Neural cell (in vitro differentiated cells): ENCODE results near the gene NDUFA5. TPM values are rescaled to one million over a fixed set of nuclear protein-coding genes. Genes with fewer than 3 reads are reported as not detected.
"Not testable (repeated sequence)": the region's sequence is repeated elsewhere in the genome, so short reads cannot be mapped to it uniquely, and the experiment has no call there.

Experiments used
- H2AFZ ChIP-seq: fragments of 200-600, 300-800 bp; sonication (generic), shearing (Covaris generic); 2 replicates; pipeline ENCODE4 v1.6.0; 2014; ENCODE audit warnings: low read depth, mild to moderate bottlenecking, antibody characterized with exemption, low read length, moderate library complexity
- H3F3A ChIP-seq: fragments of 200-600 bp; shearing (Covaris generic); 2 replicates; pipeline ENCODE4 v1.6.1; 2016; ENCODE audit warnings: mild to moderate bottlenecking, moderate library complexity, mixed read lengths, antibody characterized with exemption, low read length; ENCODE audit not compliant: insufficient read depth, poor library complexity, severe bottlenecking
- H3K27ac ChIP-seq: fragments of 200-600, 300-800 bp; sonication (generic), shearing (Covaris generic); 2 replicates; pipeline ENCODE4 v1.5.1; 2014; ENCODE audit warnings: mild to moderate bottlenecking, low read length, moderate library complexity
- H3K27me3 ChIP-seq: fragments of 300-800, 200-600 bp; sonication (generic), shearing (Covaris generic); 2 replicates; pipeline ENCODE4 v1.6.0; 2014; ENCODE audit warnings: mild to moderate bottlenecking, low read depth, low read length, moderate library complexity; ENCODE audit not compliant: insufficient read depth
- H3K36me3 ChIP-seq: fragments of 300-800, 200-600 bp; sonication (generic), shearing (Covaris generic); 2 replicates; pipeline ENCODE4 v1.5.1; 2014; ENCODE audit warnings: mild to moderate bottlenecking, antibody characterized with exemption, low read length, moderate library complexity; ENCODE audit not compliant: insufficient read depth
- H3K4me2 ChIP-seq: fragments of 300-800, 200-600 bp; sonication (generic), shearing (Covaris generic); 2 replicates; pipeline ENCODE4 v1.6.0; 2014; ENCODE audit warnings: mild to moderate bottlenecking, low read length
- H3K4me3 ChIP-seq: fragments of 300-800, 200-600 bp; sonication (generic), shearing (Covaris generic); 2 replicates; pipeline ENCODE4 v1.5.1; 2014; ENCODE audit warnings: mild to moderate bottlenecking, low read length, moderate library complexity
- H3K79me2 ChIP-seq: fragments of 200-600 bp; shearing (Covaris generic); replicated peaks from 2 replicates; pipeline ENCODE4 v1.6.0; 2014; ENCODE audit warnings: mild to moderate bottlenecking, low read length, moderate library complexity; ENCODE audit not compliant: insufficient read depth
- H3K9ac ChIP-seq: fragments of 300-800, 200-600 bp; sonication (generic), shearing (Covaris generic); 2 replicates; pipeline ENCODE4 v1.6.1; 2016; ENCODE audit warnings: mild to moderate bottlenecking, low read length, mixed read lengths
- H3K9me2 ChIP-seq: fragments of 200-600 bp; shearing (Covaris generic); 2 replicates; pipeline ENCODE4 v1.6.1; 2016; ENCODE audit warnings: mild to moderate bottlenecking, low read length, mixed read lengths; ENCODE audit not compliant: insufficient read depth
- H3K9me3 ChIP-seq: fragments of 200-600, 300-800 bp; sonication (generic), shearing (Covaris generic); 2 replicates; pipeline ENCODE4 v1.6.1; 2016; ENCODE audit warnings: mild to moderate bottlenecking, mixed run types, low read length, moderate library complexity, mixed read lengths
- H4K20me1 ChIP-seq: fragments of 200-600 bp; shearing (Covaris generic); 2 replicates; pipeline ENCODE4 v1.6.1; 2016; ENCODE audit warnings: mild to moderate bottlenecking, mixed run types; ENCODE audit not compliant: insufficient read depth
- EP300 ChIP-seq: fragments of 450-650 bp; conservative IDR thresholded peaks from 2 replicates; pipeline ENCODE4 v1.6.1; 2014; ENCODE audit warnings: antibody characterized with exemption, mild to moderate bottlenecking, moderate library complexity; ENCODE audit not compliant: poor library complexity, severe bottlenecking
- EZH2 ChIP-seq: fragments of 200-600, 300-800 bp; shearing (Covaris generic), sonication (generic); IDR thresholded peaks from 2 replicates; pipeline ENCODE4 v1.6.1; 2014; ENCODE audit warnings: antibody characterized with exemption, low read length, borderline replicate concordance, mild to moderate bottlenecking; ENCODE audit not compliant: insufficient read depth, poor library complexity, severe bottlenecking
- MXI1 ChIP-seq: fragments of 450-650 bp; conservative IDR thresholded peaks from 2 replicates; pipeline ENCODE4 v1.6.1; 2014; ENCODE audit warnings: antibody characterized with exemption, mild to moderate bottlenecking; ENCODE audit not compliant: poor library complexity, severe bottlenecking
- POLR2AphosphoS5 ChIP-seq: IDR thresholded peaks from 2 replicates; pipeline ENCODE4 v1.6.1; 2012
- RAD21 ChIP-seq: fragments of 450-650 bp; conservative IDR thresholded peaks from 2 replicates; pipeline ENCODE4 v1.6.1; 2014; ENCODE audit warnings: antibody characterized with exemption, mild to moderate bottlenecking, moderate library complexity
- SMC3 ChIP-seq: fragments of 450-650 bp; conservative IDR thresholded peaks from 2 replicates; pipeline ENCODE4 v1.6.1; 2014; ENCODE audit warnings: antibody characterized with exemption, mild to moderate bottlenecking, moderate library complexity; ENCODE audit not compliant: poor library complexity
- TAF1 ChIP-seq: IDR thresholded peaks from 2 replicates; pipeline ENCODE4 v1.6.1; 2012; ENCODE audit warnings: low read depth
- polyA plus RNA-seq: library from polyadenylated mRNA; depleted of rRNA; stranded (reverse); fragments of >200 nt; gene quantifications from 2 replicates; pipeline ENCODE4 v1.2.3, GENCODE V29; 2014
- TF ChIP-seq, protein P1 (sequence below): fragments of 450-650 bp; IDR thresholded peaks from 2 replicates; pipeline ENCODE4 v1.5.1; 2014; ENCODE audit warnings: antibody characterized with exemption, mild to moderate bottlenecking, moderate library complexity; ENCODE audit not compliant: poor library complexity, severe bottlenecking
- TF ChIP-seq, protein P2 (sequence below): IDR thresholded peaks from 2 replicates; pipeline ENCODE4 v1.6.1; 2012; ENCODE audit warnings: borderline replicate concordance

The NDUFA5 gene
- polyA plus RNA-seq, 1 donor from 2014 or later: 406 TPM

- H3K27me3 ChIP-seq: peaks cover 10% of the 10 kb centered on the region
- H3K79me2 ChIP-seq, H2AFZ ChIP-seq, H3K9me3 ChIP-seq, H4K20me1 ChIP-seq, H3K9me2 ChIP-seq, H3K4me3 ChIP-seq, H3F3A ChIP-seq, H3K4me2 ChIP-seq, H3K36me3 ChIP-seq, H3K9ac ChIP-seq, H3K27ac ChIP-seq: not testable (repeated sequence)
These were observed 27.5 kb downstream of the NDUFA5 start for GRCh38 chr7:123530035-123530591.

GRCh38 chr7:123528265-123528664 lies 29.4 kb downstream of the NDUFA5 start:
- H3K79me2 ChIP-seq: no peaks in the 10 kb centered on the region
- TF ChIP-seq TAF1: no peak
- TF ChIP-seq RAD21: no peak
- TF ChIP-seq, protein P1, sequence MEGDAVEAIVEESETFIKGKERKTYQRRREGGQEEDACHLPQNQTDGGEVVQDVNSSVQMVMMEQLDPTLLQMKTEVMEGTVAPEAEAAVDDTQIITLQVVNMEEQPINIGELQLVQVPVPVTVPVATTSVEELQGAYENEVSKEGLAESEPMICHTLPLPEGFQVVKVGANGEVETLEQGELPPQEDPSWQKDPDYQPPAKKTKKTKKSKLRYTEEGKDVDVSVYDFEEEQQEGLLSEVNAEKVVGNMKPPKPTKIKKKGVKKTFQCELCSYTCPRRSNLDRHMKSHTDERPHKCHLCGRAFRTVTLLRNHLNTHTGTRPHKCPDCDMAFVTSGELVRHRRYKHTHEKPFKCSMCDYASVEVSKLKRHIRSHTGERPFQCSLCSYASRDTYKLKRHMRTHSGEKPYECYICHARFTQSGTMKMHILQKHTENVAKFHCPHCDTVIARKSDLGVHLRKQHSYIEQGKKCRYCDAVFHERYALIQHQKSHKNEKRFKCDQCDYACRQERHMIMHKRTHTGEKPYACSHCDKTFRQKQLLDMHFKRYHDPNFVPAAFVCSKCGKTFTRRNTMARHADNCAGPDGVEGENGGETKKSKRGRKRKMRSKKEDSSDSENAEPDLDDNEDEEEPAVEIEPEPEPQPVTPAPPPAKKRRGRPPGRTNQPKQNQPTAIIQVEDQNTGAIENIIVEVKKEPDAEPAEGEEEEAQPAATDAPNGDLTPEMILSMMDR: no peak
- no peak for TF ChIP-seq MXI1
- TF ChIP-seq POLR2AphosphoS5: no peak
- no peak for TF ChIP-seq SMC3
- no peak for TF ChIP-seq EP300
- TF ChIP-seq EZH2: no peak
- TF ChIP-seq, protein P2, sequence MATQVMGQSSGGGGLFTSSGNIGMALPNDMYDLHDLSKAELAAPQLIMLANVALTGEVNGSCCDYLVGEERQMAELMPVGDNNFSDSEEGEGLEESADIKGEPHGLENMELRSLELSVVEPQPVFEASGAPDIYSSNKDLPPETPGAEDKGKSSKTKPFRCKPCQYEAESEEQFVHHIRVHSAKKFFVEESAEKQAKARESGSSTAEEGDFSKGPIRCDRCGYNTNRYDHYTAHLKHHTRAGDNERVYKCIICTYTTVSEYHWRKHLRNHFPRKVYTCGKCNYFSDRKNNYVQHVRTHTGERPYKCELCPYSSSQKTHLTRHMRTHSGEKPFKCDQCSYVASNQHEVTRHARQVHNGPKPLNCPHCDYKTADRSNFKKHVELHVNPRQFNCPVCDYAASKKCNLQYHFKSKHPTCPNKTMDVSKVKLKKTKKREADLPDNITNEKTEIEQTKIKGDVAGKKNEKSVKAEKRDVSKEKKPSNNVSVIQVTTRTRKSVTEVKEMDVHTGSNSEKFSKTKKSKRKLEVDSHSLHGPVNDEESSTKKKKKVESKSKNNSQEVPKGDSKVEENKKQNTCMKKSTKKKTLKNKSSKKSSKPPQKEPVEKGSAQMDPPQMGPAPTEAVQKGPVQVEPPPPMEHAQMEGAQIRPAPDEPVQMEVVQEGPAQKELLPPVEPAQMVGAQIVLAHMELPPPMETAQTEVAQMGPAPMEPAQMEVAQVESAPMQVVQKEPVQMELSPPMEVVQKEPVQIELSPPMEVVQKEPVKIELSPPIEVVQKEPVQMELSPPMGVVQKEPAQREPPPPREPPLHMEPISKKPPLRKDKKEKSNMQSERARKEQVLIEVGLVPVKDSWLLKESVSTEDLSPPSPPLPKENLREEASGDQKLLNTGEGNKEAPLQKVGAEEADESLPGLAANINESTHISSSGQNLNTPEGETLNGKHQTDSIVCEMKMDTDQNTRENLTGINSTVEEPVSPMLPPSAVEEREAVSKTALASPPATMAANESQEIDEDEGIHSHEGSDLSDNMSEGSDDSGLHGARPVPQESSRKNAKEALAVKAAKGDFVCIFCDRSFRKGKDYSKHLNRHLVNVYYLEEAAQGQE: no peak
- H3K36me3 ChIP-seq: no peaks in the 10 kb centered on the region
- no peak overlapping the region for H3K4me3 ChIP-seq
- H3K9me3 ChIP-seq: no peaks in the 10 kb centered on the region
- no peaks in the 10 kb centered on the region for H4K20me1 ChIP-seq
- H3K4me2 ChIP-seq: no peak overlapping the region
- no peak overlapping the region for H3K9ac ChIP-seq
- no peak overlapping the region for H2AFZ ChIP-seq
- peaks cover 7% of the 10 kb centered on the region for H3K27me3 ChIP-seq
- H3K27ac ChIP-seq: no peak overlapping the region
- no peaks in the 10 kb centered on the region for H3F3A ChIP-seq
- no peaks in the 10 kb centered on the region for H3K9me2 ChIP-seq

DNA sequence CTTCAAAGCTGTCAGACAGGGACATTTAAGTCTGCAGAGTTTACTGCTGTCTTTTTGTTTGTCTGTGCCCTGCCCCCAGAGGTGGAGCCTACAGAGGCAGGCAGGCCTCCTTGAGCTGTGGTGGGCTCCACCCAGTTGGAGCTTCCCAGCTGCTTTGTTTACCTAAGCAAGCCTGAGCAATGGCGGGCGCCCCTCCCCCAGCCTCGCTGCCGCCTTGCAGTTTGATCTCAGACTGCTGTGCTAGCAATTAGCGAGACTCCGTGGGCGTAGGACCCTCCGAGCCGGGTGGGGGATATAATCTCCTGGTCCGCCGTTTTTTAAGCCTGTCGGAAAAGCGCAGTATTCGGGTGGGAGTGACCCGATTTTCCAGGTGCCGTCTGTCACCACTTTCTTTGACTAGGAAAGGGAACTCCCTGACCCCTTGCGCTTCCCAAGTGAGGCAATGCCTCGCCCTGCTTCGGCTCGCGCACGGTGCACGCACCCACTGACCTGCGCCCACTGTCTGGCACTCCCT lies 29.8 kb downstream of the NDUFA5 start:
- not testable (repeated sequence) for H3K4me2 ChIP-seq, H3K79me2 ChIP-seq, H3K27me3 ChIP-seq, H3K9me2 ChIP-seq, H3K4me3 ChIP-seq, H3K27ac ChIP-seq, H3F3A ChIP-seq, H4K20me1 ChIP-seq, H3K9me3 ChIP-seq, H2AFZ ChIP-seq, H3K9ac ChIP-seq, H3K36me3 ChIP-seq

DNA sequence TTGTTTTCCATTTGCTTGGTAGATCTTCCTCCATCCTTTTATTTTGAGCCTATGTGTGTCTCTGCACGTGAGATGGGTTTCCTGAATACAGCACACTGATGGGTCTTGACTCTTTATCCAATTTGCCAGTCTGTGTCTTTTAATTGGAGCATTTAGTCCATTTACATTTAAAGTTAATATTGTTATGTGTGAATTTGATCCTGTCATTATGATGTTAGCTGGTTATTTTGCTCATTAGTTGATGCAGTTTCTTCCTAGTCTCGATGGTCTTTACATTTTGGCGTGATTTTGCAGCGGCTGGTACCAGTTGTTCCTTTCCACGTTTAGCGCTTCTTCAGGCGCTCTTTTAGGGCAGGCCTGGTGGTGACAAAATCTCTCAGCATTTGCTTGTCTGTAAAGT lies 31.1 kb downstream of the NDUFA5 start:
- H3K9me2 ChIP-seq, H4K20me1 ChIP-seq, H3K27ac ChIP-seq, H3K36me3 ChIP-seq, H3K9me3 ChIP-seq, H3K9ac ChIP-seq, H3K4me3 ChIP-seq, H3F3A ChIP-seq, H3K27me3 ChIP-seq, H3K4me2 ChIP-seq, H3K79me2 ChIP-seq, H2AFZ ChIP-seq: not testable (repeated sequence)
